H54 (cell line): ENCODE measurements around the gene WDR3.
A peak's percentile ranks its signal among the peaks of the same experiment; 100 is the strongest.

Experiments
- DNase-seq: peaks from one replicate; pipeline ENCODE4 v3.0.0; 2011; ENCODE audit warnings: low spot score, mixed read lengths; ENCODE audit not compliant: insufficient read length
- FAIRE-seq: peaks from 3 replicates; lab custom pipeline; 2011; peaks lifted over from hg19 to GRCh38; lab: Jason Lieb, UNC
- POLR2A ChIP-seq: IDR thresholded peaks from 2 replicates; pipeline ENCODE4 v1.6.1; 2011; ENCODE audit warnings: low read depth, mild to moderate bottlenecking, low read length

WDR3 gene

GRCh38 chr1:117929343-117930172, at the start of gene WDR3, which contains the start of gene GDAP2:
Gene WDR3, plus strand, starts transcription at chr1:117929739. Its CDS starts 3,581 bp downstream, at chr1:117933320.
Gene GDAP2, minus strand, starts transcription at chr1:117929621. Its CDS starts 9,264 bp downstream, at chr1:117920357.
- DNase-seq (peak; percentile 80), FAIRE-seq (peak; percentile 96)
- TF ChIP-seq POLR2A, result peak; percentile 65

GRCh38 chr1:117883616-117884015, 45.9 kb upstream of the WDR3 start:
- TF ChIP-seq POLR2A, result no peak
- FAIRE-seq (no peak), DNase-seq (no peak)

- DNase-seq (peak; percentile 0), FAIRE-seq (no peak)
- TF ChIP-seq POLR2A, result no peak
Observed at GRCh38 chr1:117886101-117886795, 43.3 kb upstream of the WDR3 start.

- TF ChIP-seq POLR2A, result no peak
- FAIRE-seq (no peak), DNase-seq (no peak)
Observed at GRCh38 chr1:117890452-117890851, 39.1 kb upstream of the WDR3 start.

- no peak for DNase-seq
- no peak for FAIRE-seq
- TF ChIP-seq POLR2A, result no peak
Observed at GRCh38 chr1:117892512-117892911, 37.0 kb upstream of the WDR3 start.

- FAIRE-seq, result no peak
- no peak for TF ChIP-seq POLR2A
- DNase-seq, result no peak
Observed at GRCh38 chr1:117894078-117894477, 35.5 kb upstream of the WDR3 start.

GRCh38 chr1:117895482-117896114, 33.9 kb upstream of the WDR3 start:
- TF ChIP-seq POLR2A, result no peak
- DNase-seq (peak; percentile 20), FAIRE-seq (peak; percentile 85)

- DNase-seq, result no peak
- FAIRE-seq, result no peak
- no peak for TF ChIP-seq POLR2A
Observed at GRCh38 chr1:117897551-117897950, 32.0 kb upstream of the WDR3 start.

- no peak for FAIRE-seq
- DNase-seq, result no peak
- TF ChIP-seq POLR2A, result no peak
Observed at GRCh38 chr1:117899801-117900200, 29.7 kb upstream of the WDR3 start.

- FAIRE-seq, result no peak
- TF ChIP-seq POLR2A, result no peak
- no peak for DNase-seq
Observed at GRCh38 chr1:117902944-117903343, 26.6 kb upstream of the WDR3 start.

GRCh38 chr1:117904485-117904884, 25.1 kb upstream of the WDR3 start:
- TF ChIP-seq POLR2A, result no peak
- DNase-seq, result no peak
- FAIRE-seq, result no peak

- no peak for FAIRE-seq
- no peak for DNase-seq
- no peak for TF ChIP-seq POLR2A
Observed at GRCh38 chr1:117905019-117905418, 24.5 kb upstream of the WDR3 start.

- DNase-seq, result no peak
- FAIRE-seq, result no peak
- TF ChIP-seq POLR2A, result no peak
Observed at GRCh38 chr1:117911051-117911450, 18.5 kb upstream of the WDR3 start.

- FAIRE-seq (no peak), DNase-seq (no peak)
- TF ChIP-seq POLR2A, result no peak
Observed at GRCh38 chr1:117919376-117919775, 10.2 kb upstream of the WDR3 start.
